Measurements from ENCODE around the gene ETV3. TPM values are rescaled to one million over a fixed set of nuclear protein-coding genes. Genes with fewer than 3 reads are reported as not detected.
A peak's percentile ranks its signal among the peaks of the same experiment; 100 is the strongest.

Gene ETV3
- polyA plus RNA-seq, 3 donors = 4.8 to 62.3 (median 6.3) TPM

GRCh38 chr1:157077394-157077793 lies 60.8 kb downstream of the ETV3 start:
- no peak overlapping the region for H3K27ac ChIP-seq (ENCODE audit: low read depth in 1 of 2, low read length in 2 of 2)
- peaks cover 2 to 17% (median 15%) of the 10 kb centered on the region in 3 donors for H3K27me3 Mint-ChIP-seq (ENCODE audit: low read depth in 3 of 3)
- no peak overlapping the region for H3K9ac ChIP-seq (ENCODE audit: insufficient read depth, low read length, poor library complexity, severe bottlenecking)
- H3K36me3 Mint-ChIP-seq = no peaks in the 10 kb centered on the region
- H4K20me1 ChIP-seq (ENCODE audit: insufficient read depth, low read length) = no peaks in the 10 kb centered on the region
- no peaks in the 10 kb centered on the region for H3K9me3 ChIP-seq (replicated peaks in 1 of 2; ENCODE audit: control insufficient read depth in 1 of 2, insufficient read depth in 1 of 2, low read length in 2 of 2)
- no peak overlapping the region for H3K4me2 ChIP-seq (replicated peaks; ENCODE audit: extremely low read depth, low read length, poor library complexity, severe bottlenecking)
- no peak for TF ChIP-seq CTCF (IDR thresholded peaks at IDR 0.05)
- WGBS (ENCODE audit: insufficient coverage) = 100% methylated on average over 1 of the region's 1 CpG
- no peak overlapping the region for H3K27ac Mint-ChIP-seq
- peaks cover 0 to 9% of the 10 kb centered on the region in 2 donors for H3K4me1 ChIP-seq (ENCODE audit: control insufficient read depth in 1 of 2, insufficient read depth in 2 of 2, low read length in 2 of 2)
- H3K4me1 Mint-ChIP-seq = peaks cover 11% of the 10 kb centered on the region
- no peaks in the 10 kb centered on the region for H3K36me3 ChIP-seq (replicated peaks in 1 of 2; ENCODE audit: control insufficient read depth in 1 of 2, insufficient read depth in 2 of 2, low read length in 2 of 2)
- H3K79me2 ChIP-seq (ENCODE audit: insufficient read depth, low read length) = no peaks in the 10 kb centered on the region
- no peak overlapping the region for H3K4me3 ChIP-seq (replicated peaks in 1 of 3; ENCODE audit: low read depth in 2 of 3, low read length in 3 of 3)
- no peak overlapping the region for H2AFZ ChIP-seq (ENCODE audit: insufficient read depth, low read depth, low read length, poor library complexity, severe bottlenecking)
- H3K9me3 Mint-ChIP-seq = peaks cover 0 to 5% (median 0%) of the 10 kb centered on the region in 7 donors
- no peak overlapping the region for H3K4me3 Mint-ChIP-seq
- no peak for DNase-seq
- no peaks in the 10 kb centered on the region for H3K27me3 ChIP-seq (ENCODE audit: control insufficient read depth in 2 of 2, insufficient read depth in 2 of 2, low read length in 2 of 2)
- intact Hi-C loops (cut with micrococcal nuclease) = loop anchor here in 1 of 2 donors (10.0 kb wide), 1 partner anchor 143 kb away; no protein-coding TSS in a partner anchor

GRCh38 chr1:157073944-157074685 lies 64.1 kb downstream of the ETV3 start:
- peaks cover 2 to 15% (median 15%) of the 10 kb centered on the region in 3 donors for H3K27me3 Mint-ChIP-seq (ENCODE audit: low read depth in 3 of 3)
- Histone ChIP-seq H3K4me2 (replicated peaks; ENCODE audit: extremely low read depth, low read length, poor library complexity, severe bottlenecking) (peak overlapping the region; percentile 31), H3K9me3 (replicated peaks in 1 of 2; ENCODE audit: control insufficient read depth in 1 of 2, insufficient read depth in 1 of 2, low read length in 2 of 2) (no peaks in the 10 kb centered on the region), H3K4me3 (replicated peaks in 1 of 3; ENCODE audit: low read depth in 2 of 3, low read length in 3 of 3) (peak overlapping the region in 1 of 3 experiments; percentile 39), H3K79me2 (ENCODE audit: insufficient read depth, low read length) (no peaks in the 10 kb centered on the region), H3K9ac (ENCODE audit: insufficient read depth, low read length, poor library complexity, severe bottlenecking) (no peak overlapping the region), H3K36me3 (replicated peaks in 1 of 2; ENCODE audit: control insufficient read depth in 1 of 2, insufficient read depth in 2 of 2, low read length in 2 of 2) (no peaks in the 10 kb centered on the region), H3K4me1 (ENCODE audit: control insufficient read depth in 1 of 2, insufficient read depth in 2 of 2, low read length in 2 of 2) (peaks cover 0 to 9% of the 10 kb centered on the region in 2 donors), H4K20me1 (ENCODE audit: insufficient read depth, low read length) (no peaks in the 10 kb centered on the region), H3K27me3 (ENCODE audit: control insufficient read depth in 2 of 2, insufficient read depth in 2 of 2, low read length in 2 of 2) (no peaks in the 10 kb centered on the region), H2AFZ (ENCODE audit: insufficient read depth, low read depth, low read length, poor library complexity, severe bottlenecking) (peak overlapping the region; percentile 85), H3K27ac (ENCODE audit: low read depth in 1 of 2, low read length in 2 of 2) (no peak overlapping the region)
- peak overlapping the region; percentile 14 to 77 for H3K4me3 Mint-ChIP-seq
- intact Hi-C loops (cut with micrococcal nuclease) = loop anchor here in 1 of 2 donors (10.0 kb wide), 1 partner anchor 139 kb away; no protein-coding TSS in a partner anchor
- no peak overlapping the region for H3K27ac Mint-ChIP-seq
- peak; percentile 49 to 68 (median 63) for DNase-seq
- peaks cover 0 to 3% (median 0%) of the 10 kb centered on the region in 7 donors for H3K9me3 Mint-ChIP-seq
- H3K36me3 Mint-ChIP-seq = no peaks in the 10 kb centered on the region
- TF ChIP-seq CTCF (IDR thresholded peaks at IDR 0.05) = peak; percentile 79
- peaks cover 11% of the 10 kb centered on the region for H3K4me1 Mint-ChIP-seq
- WGBS (ENCODE audit: insufficient coverage) = 32% methylated on average over 32 of the region's 35 CpGs

Other genes with a start within 250 kb of the ETV3 start
- not detected for gene PEAR1, start 244.7 kb downstream of the ETV3 start, polyA plus RNA-seq
- gene LRRC71, start 217.8 kb downstream of the ETV3 start, polyA plus RNA-seq = not detected
- gene ARHGEF11, start 92.7 kb downstream of the ETV3 start, polyA plus RNA-seq = 10 to 100 TPM; 17.0 to 78.5 (median 17.7) TPM
- under 1 TPM in 2 of 3 donors, not detected in 1; 0.26 to 0.41 TPM for gene ETV3L, start 38.6 kb downstream of the ETV3 start, polyA plus RNA-seq

All from CD14-positive monocyte (primary cell).